CD4-positive, alpha-beta T cell (primary cell): ENCODE results near the gene KCNAB1. TPM values are rescaled to one million over a fixed set of nuclear protein-coding genes. Genes with fewer than 3 reads are reported as not detected.

Source experiments
- ATAC-seq: fragments of 200-7000 bp; cut with Tn5 transposase; one replicate; pipeline ENCODE4 v1.10.0; 2022; ENCODE audit warnings: mild to moderate bottlenecking; ENCODE audit not compliant: poor library complexity
- CTCF ChIA-PET: fragments of 350-600 bp; sonication (Branson Sonifier 250); formaldehyde crosslinking; loops from one replicate; lab custom pipeline; 2021; ENCODE audit warnings: antibody characterized with exemption, inconsistent platforms; lab: Charles Lee
- POLR2A ChIA-PET: fragments of 350-600 bp; sonication (Branson Sonifier 250); formaldehyde crosslinking; loops from one replicate; lab custom pipeline; 2021; ENCODE audit warnings: antibody characterized with exemption, inconsistent platforms; lab: Charles Lee
- DNase-seq, 14 experiments: peaks; one replicate each; pipeline ENCODE4 v3.0.0-alpha.2; 2013 to 2020; ENCODE audit warnings: mixed read lengths in 2 of 14
- H3K27ac ChIP-seq, 2 donors: one replicate each; pipeline versions ENCODE4 v1.5.1 to v1.7.0; 2013; ENCODE audit warnings: low read length in 2 of 2, low read depth in 1 of 2, mild to moderate bottlenecking in 1 of 2
- H3K27me3 ChIP-seq, 2 experiments: 1 replicate in 1 of 2; 2 replicates in 1 of 2; pipeline versions ENCODE4 v1.6.1 to v1.7.0; 2013; ENCODE audit warnings: low read length in 2 of 2, control low read depth in 1 of 2, mild to moderate bottlenecking in 1 of 2, moderate library complexity in 1 of 2; ENCODE audit not compliant: insufficient read depth in 2 of 2, control insufficient read depth in 1 of 2
- H3K36me3 ChIP-seq: one replicate; pipeline ENCODE4 v1.6.1; 2013; ENCODE audit warnings: low read length, control low read depth; ENCODE audit not compliant: insufficient read depth
- H3K4me1 ChIP-seq: one replicate; pipeline ENCODE4 v1.6.1; 2013; ENCODE audit warnings: low read length, control low read depth; ENCODE audit not compliant: insufficient read depth
- H3K4me3 ChIP-seq: one replicate; pipeline ENCODE4 v1.5.1; 2013; ENCODE audit warnings: mild to moderate bottlenecking, low read length, moderate library complexity
- H3K9me3 ChIP-seq, 2 experiments: 1 replicate in 1 of 2; 2 replicates in 1 of 2; pipeline versions ENCODE4 v1.6.1 to v1.7.0; 2013; ENCODE audit warnings: low read length in 2 of 2, mild to moderate bottlenecking in 2 of 2, control low read depth in 1 of 2, moderate library complexity in 1 of 2; ENCODE audit not compliant: control insufficient read depth in 1 of 2, insufficient read depth in 1 of 2
- H3K27ac Mint-ChIP-seq: one replicate; pipeline ENCODE4 v1.8.0; 2020; ENCODE audit warnings: mixed read lengths
- H3K27me3 Mint-ChIP-seq: one replicate; pipeline ENCODE4 v1.8.0; 2021; ENCODE audit warnings: mixed read lengths
- H3K36me3 Mint-ChIP-seq: one replicate; pipeline ENCODE4 v1.8.0; 2021; ENCODE audit warnings: low read depth, mixed read lengths
- H3K4me1 Mint-ChIP-seq: one replicate; pipeline ENCODE4 v1.8.0; 2021; ENCODE audit warnings: low read depth, mixed read lengths
- H3K4me3 Mint-ChIP-seq: one replicate; pipeline ENCODE4 v1.8.0; 2020; ENCODE audit warnings: mild to moderate bottlenecking, mixed read lengths
- H3K9me3 Mint-ChIP-seq: one replicate; pipeline ENCODE4 v1.8.0; 2020; ENCODE audit warnings: mixed read lengths
- intact Hi-C, 2 experiments: fragments of 100-400 bp; cut with DNase I in 1 of 2; cut with micrococcal nuclease in 1 of 2; formaldehyde crosslinking; loops; one replicate each; pipeline versions ENCODE4 v1.15.1 to v1.9.0; 2023 to 2025; cut with DNase I, micrococcal nuclease
- total RNA-seq, 174 experiments: library from RNA in 2 of 174; stranded (reverse) in 2 of 174; gene quantifications; one replicate each; pipeline ENCODE4 v1.2.3 and lab custom pipeline; 2021 to 2026
- TF ChIP-seq, protein P1 (sequence below): fragments of 200-600 bp; IDR thresholded peaks from one replicate; pipeline ENCODE4 v1.8.0; 2022; ENCODE audit warnings: antibody characterized with exemption, mild to moderate bottlenecking

KCNAB1 gene
- total RNA-seq, 2 experiments from 2014 or later = 0.14 TPM; not detected in 1

DNA sequence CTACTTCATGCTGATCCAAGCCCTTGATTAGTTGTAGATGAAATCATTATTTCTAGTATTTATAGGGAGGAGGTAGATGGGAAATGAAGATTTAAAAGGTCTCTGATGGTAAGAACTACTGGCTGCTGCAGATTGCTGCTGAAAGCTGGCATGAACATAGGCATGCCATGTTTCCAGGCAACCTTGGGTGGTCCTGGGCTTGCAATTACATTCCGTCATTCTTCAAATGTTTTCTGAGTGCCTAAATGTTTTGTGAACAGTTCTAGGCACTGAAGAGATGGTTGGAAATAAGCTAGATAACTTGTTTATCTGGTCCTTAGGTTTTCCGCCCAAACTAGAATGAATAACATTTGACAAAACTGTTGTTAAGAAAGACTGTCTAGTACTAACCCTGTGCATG, 95.8 kb downstream of the KCNAB1 start:
- H3K4me1 Mint-ChIP-seq = no peaks in the 10 kb centered on the region
- POLR2A ChIA-PET = no interaction called here
- TF ChIP-seq, protein P1, sequence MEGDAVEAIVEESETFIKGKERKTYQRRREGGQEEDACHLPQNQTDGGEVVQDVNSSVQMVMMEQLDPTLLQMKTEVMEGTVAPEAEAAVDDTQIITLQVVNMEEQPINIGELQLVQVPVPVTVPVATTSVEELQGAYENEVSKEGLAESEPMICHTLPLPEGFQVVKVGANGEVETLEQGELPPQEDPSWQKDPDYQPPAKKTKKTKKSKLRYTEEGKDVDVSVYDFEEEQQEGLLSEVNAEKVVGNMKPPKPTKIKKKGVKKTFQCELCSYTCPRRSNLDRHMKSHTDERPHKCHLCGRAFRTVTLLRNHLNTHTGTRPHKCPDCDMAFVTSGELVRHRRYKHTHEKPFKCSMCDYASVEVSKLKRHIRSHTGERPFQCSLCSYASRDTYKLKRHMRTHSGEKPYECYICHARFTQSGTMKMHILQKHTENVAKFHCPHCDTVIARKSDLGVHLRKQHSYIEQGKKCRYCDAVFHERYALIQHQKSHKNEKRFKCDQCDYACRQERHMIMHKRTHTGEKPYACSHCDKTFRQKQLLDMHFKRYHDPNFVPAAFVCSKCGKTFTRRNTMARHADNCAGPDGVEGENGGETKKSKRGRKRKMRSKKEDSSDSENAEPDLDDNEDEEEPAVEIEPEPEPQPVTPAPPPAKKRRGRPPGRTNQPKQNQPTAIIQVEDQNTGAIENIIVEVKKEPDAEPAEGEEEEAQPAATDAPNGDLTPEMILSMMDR = no peak
- CTCF ChIA-PET = no interaction called here
- no peak overlapping the region for H3K27ac Mint-ChIP-seq
- H3K9me3 Mint-ChIP-seq = no peaks in the 10 kb centered on the region
- H3K27me3 Mint-ChIP-seq = peaks cover 50% of the 10 kb centered on the region
- Histone ChIP-seq H3K27me3 (peaks cover 3 to 4% of the 10 kb centered on the region in 2 experiments), H3K27ac (no peak overlapping the region), H3K36me3 (no peaks in the 10 kb centered on the region), H3K4me1 (no peaks in the 10 kb centered on the region), H3K4me3 (no peak overlapping the region), H3K9me3 (no peaks in the 10 kb centered on the region)
- no peaks in the 10 kb centered on the region for H3K36me3 Mint-ChIP-seq
- H3K4me3 Mint-ChIP-seq = no peak overlapping the region
- ATAC-seq (no peak), DNase-seq (no peak)
- intact Hi-C loops = no loop called here

DNA sequence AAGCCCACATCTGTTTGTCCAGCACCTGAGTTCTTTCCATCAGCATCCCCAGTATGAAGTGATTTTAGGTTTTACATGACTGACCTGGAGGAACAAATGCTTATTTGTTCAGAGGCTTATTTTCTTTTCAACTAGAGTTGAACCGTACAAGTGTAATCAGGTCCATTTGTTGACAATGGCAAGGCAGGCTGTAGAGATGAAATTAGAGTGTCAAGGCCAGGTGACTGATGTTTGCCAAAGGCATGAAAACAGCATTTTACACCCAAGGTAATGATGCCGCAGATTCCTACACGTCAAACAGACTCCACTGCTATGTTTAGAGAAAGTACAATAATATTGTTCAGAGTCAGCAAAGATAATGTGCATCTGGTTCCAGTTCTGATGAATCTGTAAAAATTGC, 96.5 kb downstream of the KCNAB1 start:
- Histone ChIP-seq H3K4me1 (no peaks in the 10 kb centered on the region), H3K4me3 (no peak overlapping the region), H3K36me3 (no peaks in the 10 kb centered on the region), H3K9me3 (no peaks in the 10 kb centered on the region), H3K27me3 (peaks cover 3 to 4% of the 10 kb centered on the region in 2 experiments), H3K27ac (no peak overlapping the region)
- no peaks in the 10 kb centered on the region for H3K9me3 Mint-ChIP-seq
- H3K36me3 Mint-ChIP-seq = no peaks in the 10 kb centered on the region
- intact Hi-C loops = no loop called here
- CTCF ChIA-PET = no interaction called here
- TF ChIP-seq, protein P1 = no peak
- no peaks in the 10 kb centered on the region for H3K4me1 Mint-ChIP-seq
- POLR2A ChIA-PET = no interaction called here
- DNase-seq = no peak
- no peak overlapping the region for H3K4me3 Mint-ChIP-seq
- H3K27ac Mint-ChIP-seq = no peak overlapping the region
- no peak for ATAC-seq
- H3K27me3 Mint-ChIP-seq = peaks cover 46% of the 10 kb centered on the region

DNA sequence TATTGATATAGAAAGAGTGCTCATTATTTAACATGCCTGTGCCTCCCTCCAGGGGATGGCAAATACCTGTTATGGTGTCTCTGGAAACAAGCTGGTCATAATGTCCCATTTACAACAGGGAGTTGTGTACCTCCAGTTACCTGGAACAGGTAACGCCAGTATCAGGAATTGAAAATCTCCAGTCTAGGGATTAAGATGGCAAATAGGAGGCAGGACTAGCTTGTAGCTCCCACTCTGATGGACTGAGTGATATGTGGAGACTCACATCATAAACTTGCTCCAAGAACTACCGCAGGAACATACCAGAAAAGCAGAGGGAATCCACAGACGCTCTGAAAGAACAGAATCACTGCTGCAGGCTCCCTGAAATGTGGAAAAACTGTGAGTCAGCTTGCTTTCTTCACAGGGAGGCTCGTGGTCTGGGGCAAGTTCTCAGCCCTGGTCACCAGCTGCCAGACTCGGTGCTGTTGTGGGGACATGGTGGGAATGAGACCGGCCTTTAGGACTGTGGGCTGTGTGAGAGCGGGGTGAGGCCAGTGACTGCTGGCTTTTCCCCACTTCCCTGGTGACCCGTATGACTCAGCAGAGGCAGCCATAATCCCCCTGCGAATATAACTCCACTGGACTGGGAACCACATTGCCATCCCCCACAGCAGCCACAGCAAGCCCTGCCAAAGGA, 97.4 kb downstream of the KCNAB1 start:
- no peak overlapping the region for H3K4me3 Mint-ChIP-seq
- intact Hi-C loops = no loop called here
- ChIA-PET POLR2A (no interaction called here), CTCF (no interaction called here)
- no peaks in the 10 kb centered on the region for H3K4me1 ChIP-seq
- no peak overlapping the region for H3K27ac ChIP-seq
- peaks cover 51% of the 10 kb centered on the region for H3K27me3 Mint-ChIP-seq
- ATAC-seq = no peak
- H3K4me1 Mint-ChIP-seq = no peaks in the 10 kb centered on the region
- H3K27me3 ChIP-seq = peaks cover 3 to 4% of the 10 kb centered on the region in 2 experiments
- H3K36me3 Mint-ChIP-seq = no peaks in the 10 kb centered on the region
- no peak overlapping the region for H3K27ac Mint-ChIP-seq
- no peaks in the 10 kb centered on the region for H3K9me3 Mint-ChIP-seq
- H3K36me3 ChIP-seq = no peaks in the 10 kb centered on the region
- no peaks in the 10 kb centered on the region for H3K9me3 ChIP-seq
- no peak overlapping the region for H3K4me3 ChIP-seq
- no peak for DNase-seq
- TF ChIP-seq, protein P1 = no peak
